Neural progenitor cell (in vitro differentiated cells): ENCODE measurements around the gene EDNRA.

Experiments
- EZH2 ChIP-seq: fragments of 200-600 bp; sonication (generic); IDR thresholded peaks from 2 replicates; pipeline ENCODE4 v1.6.1; 2017; ENCODE audit warnings: antibody characterized with exemption, mild to moderate bottlenecking, moderate library complexity
- EZH2phosphoT487 ChIP-seq: fragments of 200-600 bp; sonication (generic); IDR thresholded peaks from 2 replicates; pipeline ENCODE4 v1.6.1; 2017; ENCODE audit warnings: antibody characterized with exemption
- TF ChIP-seq, protein P1 (sequence below): fragments of 200-600 bp; sonication (generic); IDR thresholded peaks from 2 replicates; pipeline ENCODE4 v1.5.1; 2017; ENCODE audit warnings: antibody characterized with exemption, mild to moderate bottlenecking

DNA sequence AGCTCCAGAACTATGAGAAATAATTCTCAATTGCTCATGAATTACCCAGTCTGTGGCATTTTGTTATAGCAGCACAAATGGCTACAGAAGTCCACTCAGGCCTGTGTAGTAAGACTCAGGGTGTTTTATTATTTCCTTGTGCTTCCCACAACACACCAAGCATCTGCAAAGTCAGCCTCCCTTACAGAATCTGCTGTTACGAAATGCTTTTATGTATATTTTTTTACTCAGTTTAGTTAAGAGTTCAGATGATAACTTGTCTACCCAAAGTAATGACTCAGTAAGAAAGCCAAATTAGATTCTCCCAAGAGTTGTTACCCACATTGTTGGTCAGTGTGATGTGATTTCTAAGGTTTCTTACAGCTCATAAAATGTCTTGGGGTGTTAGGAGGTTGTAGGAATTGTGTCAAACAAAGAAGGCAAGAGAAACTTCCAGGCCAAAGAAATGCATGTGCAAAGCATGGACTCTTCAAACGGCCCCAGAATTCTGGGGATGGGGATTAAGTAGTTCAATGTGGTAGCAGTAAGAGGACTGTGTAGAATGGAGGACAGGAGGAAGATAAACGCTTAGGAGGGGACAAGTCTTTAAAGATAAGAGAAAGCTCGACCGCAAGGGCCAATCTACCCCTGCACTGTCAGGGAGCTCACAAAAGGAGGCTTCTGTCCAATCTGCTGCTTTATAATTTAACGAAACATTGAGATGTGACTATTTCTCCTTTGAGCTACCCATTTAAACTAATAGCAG, 100.9 kb downstream of the EDNRA start:
- TF ChIP-seq EZH2 (no peak), EZH2phosphoT487 (no peak)
- TF ChIP-seq, protein P1, sequence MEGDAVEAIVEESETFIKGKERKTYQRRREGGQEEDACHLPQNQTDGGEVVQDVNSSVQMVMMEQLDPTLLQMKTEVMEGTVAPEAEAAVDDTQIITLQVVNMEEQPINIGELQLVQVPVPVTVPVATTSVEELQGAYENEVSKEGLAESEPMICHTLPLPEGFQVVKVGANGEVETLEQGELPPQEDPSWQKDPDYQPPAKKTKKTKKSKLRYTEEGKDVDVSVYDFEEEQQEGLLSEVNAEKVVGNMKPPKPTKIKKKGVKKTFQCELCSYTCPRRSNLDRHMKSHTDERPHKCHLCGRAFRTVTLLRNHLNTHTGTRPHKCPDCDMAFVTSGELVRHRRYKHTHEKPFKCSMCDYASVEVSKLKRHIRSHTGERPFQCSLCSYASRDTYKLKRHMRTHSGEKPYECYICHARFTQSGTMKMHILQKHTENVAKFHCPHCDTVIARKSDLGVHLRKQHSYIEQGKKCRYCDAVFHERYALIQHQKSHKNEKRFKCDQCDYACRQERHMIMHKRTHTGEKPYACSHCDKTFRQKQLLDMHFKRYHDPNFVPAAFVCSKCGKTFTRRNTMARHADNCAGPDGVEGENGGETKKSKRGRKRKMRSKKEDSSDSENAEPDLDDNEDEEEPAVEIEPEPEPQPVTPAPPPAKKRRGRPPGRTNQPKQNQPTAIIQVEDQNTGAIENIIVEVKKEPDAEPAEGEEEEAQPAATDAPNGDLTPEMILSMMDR, result no peak
